Brain microvascular endothelial cell (primary cell): ENCODE measurements around the gene EIF3L.

Experiments
- DNase-seq: peaks from one replicate; pipeline ENCODE4 v3.0.0-alpha.2; 2020
- H3K27ac ChIP-seq: fragments of 250-450 bp; sonication (Bioruptor Pico); 2 replicates; pipeline ENCODE4 v1.5.1; 2020; ENCODE audit warnings: mild to moderate bottlenecking, moderate library complexity
- H3K27me3 ChIP-seq: fragments of 250-450 bp; sonication (Bioruptor Pico); replicated peaks from 2 replicates; pipeline ENCODE4 v1.5.1; 2020; ENCODE audit warnings: mild to moderate bottlenecking
- H3K36me3 ChIP-seq: fragments of 250-450 bp; sonication (Bioruptor Pico); replicated peaks from 2 replicates; pipeline ENCODE4 v1.5.1; 2020; ENCODE audit warnings: mild to moderate bottlenecking
- H3K4me3 ChIP-seq: 2 replicates; pipeline ENCODE4 v1.5.1; 2011; ENCODE audit warnings: low read depth, mild to moderate bottlenecking, control low read depth, low read length, moderate library complexity
- CTCF ChIP-seq: IDR thresholded peaks from 2 replicates; pipeline ENCODE4 v1.5.1; 2011; ENCODE audit warnings: low read depth, mild to moderate bottlenecking, moderate library complexity, low read length, control low read depth, inconsistent platforms; ENCODE audit errors: missing control alignments
- in situ Hi-C: cut with HindIII; loops from 2 replicates; pipeline ENCODE4 v1.10.0; 2017; ENCODE audit warnings: low sequenced_read_pairs, low pct_ligation_motif_present

Gene EIF3L

GRCh38 chr22:37846433-37846832, 2.8 kb upstream of the EIF3L start:
- no peak for TF ChIP-seq CTCF
- Histone ChIP-seq H3K36me3 (peaks cover 4% of the 10 kb centered on the region), H3K27ac (no peak overlapping the region), H3K27me3 (no peaks in the 10 kb centered on the region), H3K4me3 (no peak overlapping the region)
- in situ Hi-C loops: no loop called here
- no peak for DNase-seq

- in situ Hi-C loops: no loop called here
- H3K27me3 ChIP-seq: no peaks in the 10 kb centered on the region
- peak overlapping the region; percentile 79 for H3K27ac ChIP-seq
- H3K36me3 ChIP-seq: peaks cover 20% of the 10 kb centered on the region
- peak overlapping the region; percentile 93 for H3K4me3 ChIP-seq
- no peak for DNase-seq
- no peak for TF ChIP-seq CTCF
These were observed 581 bp upstream of the EIF3L start for GRCh38 chr22:37848587-37849088.

GRCh38 chr22:37850801-37851200, 1.6 kb downstream of the EIF3L start:
- TF ChIP-seq CTCF: no peak
- Histone ChIP-seq H3K27ac (no peak overlapping the region), H3K4me3 (no peak overlapping the region), H3K36me3 (peaks cover 41% of the 10 kb centered on the region), H3K27me3 (no peaks in the 10 kb centered on the region)
- no peak for DNase-seq
- in situ Hi-C loops: no loop called here

GRCh38 chr22:37852418-37852817, 3.2 kb downstream of the EIF3L start:
- TF ChIP-seq CTCF: no peak
- Histone ChIP-seq H3K36me3 (peaks cover 51% of the 10 kb centered on the region), H3K27me3 (no peaks in the 10 kb centered on the region), H3K27ac (no peak overlapping the region), H3K4me3 (no peak overlapping the region)
- in situ Hi-C loops: no loop called here
- DNase-seq: no peak

GRCh38 chr22:37854946-37855345, 5.7 kb downstream of the EIF3L start:
- Histone ChIP-seq H3K27ac (no peak overlapping the region), H3K36me3 (peaks cover 68% of the 10 kb centered on the region), H3K4me3 (no peak overlapping the region), H3K27me3 (no peaks in the 10 kb centered on the region)
- no peak for DNase-seq
- TF ChIP-seq CTCF: no peak
- in situ Hi-C loops: no loop called here

- no peak for TF ChIP-seq CTCF
- in situ Hi-C loops: no loop called here
- H3K27ac ChIP-seq: no peak overlapping the region
- no peak overlapping the region for H3K4me3 ChIP-seq
- H3K36me3 ChIP-seq: peaks cover 72% of the 10 kb centered on the region
- no peaks in the 10 kb centered on the region for H3K27me3 ChIP-seq
- no peak for DNase-seq
These were observed 6.2 kb downstream of the EIF3L start for GRCh38 chr22:37855462-37855861.
